GM12878 (cell line): Measurements from ENCODE around the gene CTNNA3. TPM values are rescaled to one million over a fixed set of nuclear protein-coding genes. Genes with fewer than 3 reads are reported as not detected.
A peak's percentile ranks its signal among the peaks of the same experiment; 100 is the strongest.

ENCODE experiments used
- ATAC-seq: fragments of 200-7000 bp; cut with Tn5 transposase; 3 replicates; pipeline ENCODE4 v1.9.1; 2020; ENCODE audit warnings: mild to moderate bottlenecking, moderate library complexity
- BruUV-seq: library from RNA; stranded (reverse); fragments of 400-500 nt; replicated peaks from 2 replicates; lab custom pipeline; 2021; lab: Mats Ljungman, UMichigan
- CTCF ChIA-PET: fragments of 300-600 bp; sonication (Branson Sonifier 250); formaldehyde crosslinking; extraction: SDS; loops from one replicate; lab custom pipeline; 2021; ENCODE audit warnings: inconsistent platforms; lab: Yijun Ruan, JAX
- POLR2A ChIA-PET: fragments of 350-600 bp; formaldehyde crosslinking; extraction: SDS; loops from one replicate; lab custom pipeline; 2021; ENCODE audit warnings: inconsistent platforms; lab: Charles Lee
- RAD21 ChIA-PET: fragments of 300-600 bp; sonication (Branson Sonifier 250); formaldehyde crosslinking; loops from one replicate; lab custom pipeline; 2023; ENCODE audit warnings: antibody characterized with exemption; ENCODE audit not compliant: unreplicated experiment; lab: Charles Lee
- SMC1A ChIA-PET: fragments of 300-600 bp; sonication (Branson Sonifier 250); formaldehyde crosslinking; loops from one replicate; lab custom pipeline; 2023; ENCODE audit not compliant: unreplicated experiment, uncharacterized antibody; lab: Charles Lee
- DNase-seq: peaks from one replicate; pipeline ENCODE4 v3.0.0-alpha.2; 2011; ENCODE audit warnings: low read depth, low spot score
- FAIRE-seq: peaks from 3 replicates; lab custom pipeline; 2011; peaks lifted over from hg19 to GRCh38; lab: Jason Lieb, UNC
- H2AFZ ChIP-seq: 2 replicates; pipeline ENCODE4 v1.6.0; 2011; ENCODE audit warnings: low read depth, low read length, control low read depth; ENCODE audit not compliant: control insufficient read depth
- H3K27ac ChIP-seq: 2 replicates; pipeline ENCODE4 v1.5.1; 2011; ENCODE audit warnings: control low read depth; ENCODE audit not compliant: control insufficient read depth, insufficient read depth
- H3K27me3 ChIP-seq, 2 experiments: replicated peaks in 1 of 2; 2 replicates each; pipeline versions ENCODE4 v1.6.0 to v1.6.1; 2011; ENCODE audit warnings: low read length in 1 of 2; ENCODE audit not compliant: control insufficient read depth in 2 of 2, insufficient read depth in 2 of 2
- H3K36me3 ChIP-seq, 2 experiments: 2 replicates each; pipeline ENCODE4 v1.5.1; 2011; ENCODE audit warnings: low read length in 1 of 2; ENCODE audit not compliant: control insufficient read depth in 2 of 2, insufficient read depth in 2 of 2
- H3K4me1 ChIP-seq: 2 replicates; pipeline ENCODE4 v1.6.1; 2011; ENCODE audit warnings: mild to moderate bottlenecking, low read length, moderate library complexity, mixed read lengths; ENCODE audit not compliant: control insufficient read depth, insufficient read depth
- H3K4me2 ChIP-seq: 2 replicates; pipeline ENCODE4 v1.6.0; 2011; ENCODE audit warnings: control low read depth; ENCODE audit not compliant: control insufficient read depth, insufficient read depth
- H3K4me3 ChIP-seq: fragments of 200-600 bp; sonication (generic); 2 replicates; pipeline ENCODE4 v1.5.1; 2016
- H3K79me2 ChIP-seq: 2 replicates; pipeline ENCODE4 v1.6.0; 2011; ENCODE audit warnings: low read length; ENCODE audit not compliant: control insufficient read depth, insufficient read depth
- H3K9ac ChIP-seq: 2 replicates; pipeline ENCODE4 v1.8.0; 2011; ENCODE audit warnings: low read length, control low read depth, mixed read lengths; ENCODE audit not compliant: control insufficient read depth, insufficient read depth
- H3K9me3 ChIP-seq: replicated peaks from 3 replicates; pipeline ENCODE4 v1.5.1; 2011; ENCODE audit warnings: mild to moderate bottlenecking, low read length; ENCODE audit not compliant: control insufficient read depth, insufficient read depth
- H4K20me1 ChIP-seq: 2 replicates; pipeline ENCODE4 v1.6.0; 2011; ENCODE audit not compliant: control insufficient read depth, insufficient read depth
- BCL11A ChIP-seq: IDR thresholded peaks from 2 replicates; pipeline ENCODE4 v1.6.1; 2011; ENCODE audit warnings: low read depth, low read length
- CBX5 ChIP-seq: sonication (generic); IDR thresholded peaks from 2 replicates; pipeline ENCODE4 v1.6.1; 2016; ENCODE audit warnings: low read depth, moderate library complexity, mild to moderate bottlenecking, inconsistent platforms
- CEBPB ChIP-seq, 2 experiments: fragments of 150-350 bp in 1 of 2; IDR thresholded peaks; 2 replicates each; pipeline ENCODE4 v1.6.1; 2012 to 2014; ENCODE audit warnings: low read depth in 2 of 2, low read length in 2 of 2, borderline replicate concordance in 1 of 2, inconsistent platforms in 1 of 2
- EP300 ChIP-seq, 2 experiments: fragments of 150-350 bp in 1 of 2; IDR thresholded peaks; 2 replicates each; pipeline ENCODE4 v1.6.1; 2011 to 2012; ENCODE audit warnings: low read depth in 2 of 2, low read length in 2 of 2, borderline replicate concordance in 1 of 2, improper control_type of control experiment in 1 of 2, inconsistent platforms in 1 of 2; ENCODE audit not compliant: control insufficient read depth in 1 of 2
- EZH2 ChIP-seq: IDR thresholded peaks from 2 replicates; pipeline ENCODE4 v1.6.1; 2012; ENCODE audit warnings: low read depth, mild to moderate bottlenecking, control low read depth, inconsistent platforms, low read length, borderline replicate concordance; ENCODE audit not compliant: control insufficient read depth
- JUNB ChIP-seq: IDR thresholded peaks from 2 replicates; pipeline ENCODE4 v1.6.1; 2016; ENCODE audit warnings: antibody characterized with exemption, mild to moderate bottlenecking
- KAT2A ChIP-seq: conservative IDR thresholded peaks from 2 replicates; pipeline ENCODE4 v1.6.1; 2011; ENCODE audit warnings: low read depth, low read length; ENCODE audit not compliant: control insufficient read depth
- MXI1 ChIP-seq: fragments of 150-350 bp; IDR thresholded peaks from 2 replicates; pipeline ENCODE4 v1.6.1; 2011; ENCODE audit warnings: low read depth, mild to moderate bottlenecking, inconsistent platforms, low read length, improper control_type of control experiment
- NBN ChIP-seq: fragments of 450-650 bp; IDR thresholded peaks from 2 replicates; pipeline ENCODE4 v1.6.1; 2016
- POLR2AphosphoS2 ChIP-seq: IDR thresholded peaks from 2 replicates; pipeline ENCODE4 v1.6.1; 2011; ENCODE audit warnings: low read depth, mild to moderate bottlenecking, low read length, improper control_type of control experiment, moderate library complexity
- RAD51 ChIP-seq: fragments of 450-650 bp; IDR thresholded peaks from 2 replicates; pipeline ENCODE4 v1.6.1; 2016; ENCODE audit warnings: moderate library complexity, mild to moderate bottlenecking, inconsistent platforms
- SUPT20H ChIP-seq: IDR thresholded peaks from 2 replicates; pipeline ENCODE4 v1.6.1; 2011; ENCODE audit warnings: low read depth, mild to moderate bottlenecking, low read length, moderate library complexity, borderline replicate concordance; ENCODE audit not compliant: control insufficient read depth
- WGBS: methylation state at CpG from one replicate; pipeline ENCODE4 v1.1.6; 2016; ENCODE audit warnings: low lambda C conversion rate; ENCODE audit not compliant: insufficient replicate concordance, insufficient coverage; ENCODE audit errors: missing lambda C conversion rate; 5-methylcytosine and 5-hydroxymethylcytosine counted together
- in situ Hi-C: fragments of 300-500 bp; cut with MboI; formaldehyde crosslinking; loops from 9 replicates; pipeline ENCODE4 v1.14.3; 2018; ENCODE audit warnings: mixed read lengths
- intact Hi-C: fragments of 100-400 bp; cut with micrococcal nuclease; formaldehyde crosslinking; loops from one replicate; pipeline ENCODE4 v1.14.2; 2022; ENCODE audit not compliant: unreplicated experiment
- polyA plus RNA-seq, 11 experiments: library from polyadenylated mRNA; depleted of rRNA in 4 of 11; unstranded in 6 of 11; stranded (reverse) in 5 of 11; fragments of >200 nt; fragmentation: Nextera tagmentation in 4 of 11; fragmentation: Illumina TruSeq in 1 of 11; extraction: Ambion mirVana in 4 of 11; extraction: Trizol in 1 of 11; gene quantifications; 1 replicate in 1 of 11; 2 replicates in 10 of 11; pipeline versions ENCODE4 v1.2.1 to v1.2.3, GENCODE V29; 2011 to 2016; ENCODE audit warnings: inconsistent platforms in 2 of 11, missing spikeins in 2 of 11, low read depth in 1 of 11
- total RNA-seq, 4 experiments: library from RNA; depleted of rRNA in 3 of 4; stranded (reverse); fragments of >200 nt in 3 of 4; fragmentation: Illumina TruSeq in 1 of 4; extraction: Trizol in 1 of 4; gene quantifications; 2 replicates each; pipeline versions ENCODE4 v1.2.1 to v1.2.3, GENCODE V29; 2013 to 2021

Gene CTNNA3
- total and polyA plus RNA-seq, 10 of the 15 experiments (the other 5 are each of a cell fraction or from before 2014, with no cell fraction given), result under 0.01 to 4.5 (median 0.22) TPM; not detected in 2

- no peak for FAIRE-seq
- Histone ChIP-seq H3K4me3 (no peak overlapping the region), H2AFZ (no peak overlapping the region), H3K27ac (no peak overlapping the region), H3K27me3 (no peaks in the 10 kb centered on the region), H3K4me1 (no peaks in the 10 kb centered on the region), H4K20me1 (no peaks in the 10 kb centered on the region), H3K4me2 (no peak overlapping the region), H3K9ac (no peak overlapping the region), H3K79me2 (no peaks in the 10 kb centered on the region), H3K36me3 (no peaks in the 10 kb centered on the region), H3K9me3 (no peaks in the 10 kb centered on the region)
- ChIA-PET RAD21 (interaction anchor here (0.7 kb wide), 1 partner anchor 267 kb away, joined by 3 read pairs; no protein-coding TSS in a partner anchor), CTCF (no interaction called here), SMC1A (interaction anchor here (0.7 to 1.7 kb wide), 2 partner anchors 14 to 1671 kb away, joined by 3 to 5 read pairs; no protein-coding TSS in a partner anchor), POLR2A (interaction anchor here (0.7 kb wide), 1 partner anchor 229 kb away, joined by 5 read pairs; no protein-coding TSS in a partner anchor)
- TF ChIP-seq MXI1 (no peak), RAD51 (no peak), KAT2A (no peak), EZH2 (no peak), JUNB (no peak), CBX5 (no peak), NBN (no peak), CEBPB (IDR thresholded peaks at IDR 0.05; ENCODE audit: borderline replicate concordance in 1 of 2, low read depth in 2 of 2, low read length in 2 of 2) (no peak)
- ATAC-seq, result no peak
- no peak for DNase-seq
- intact Hi-C loops, result no loop called here
- BruUV-seq, result no TSS peak
- in situ Hi-C loops, result no loop called here
Measured at GRCh38 chr10:67043041-67043440, 653.0 kb downstream of the CTNNA3 start.

GRCh38 chr10:67036808-67037207 is 659.2 kb downstream of the CTNNA3 start:
- WGBS, result 2% methylated on average over 2 of the region's 2 CpGs
- no peak overlapping the region for H3K9ac ChIP-seq
- H3K4me1 ChIP-seq, result no peaks in the 10 kb centered on the region
- TF ChIP-seq EP300 (IDR thresholded peaks at IDR 0.05; ENCODE audit: borderline replicate concordance in 1 of 2, control insufficient read depth in 1 of 2, low read depth in 2 of 2, low read length in 2 of 2), result no peak
- TF ChIP-seq POLR2AphosphoS2, result no peak
- TF ChIP-seq SUPT20H, result no peak
- TF ChIP-seq BCL11A, result no peak
- intact Hi-C loops (no loop called here), in situ Hi-C loops (no loop called here)
- no peaks in the 10 kb centered on the region for H3K36me3 ChIP-seq
- H3K27me3 ChIP-seq, result no peaks in the 10 kb centered on the region
- ChIA-PET POLR2A (no interaction called here), SMC1A (interaction anchor here (0.6 kb wide), 1 partner anchor 24 kb away, joined by 3 read pairs; no protein-coding TSS in a partner anchor), CTCF (no interaction called here), RAD21 (no interaction called here)
- DNase-seq (no peak), ATAC-seq (peak; percentile 55), FAIRE-seq (no peak)
- H3K9me3 ChIP-seq, result no peaks in the 10 kb centered on the region
- H3K79me2 ChIP-seq, result no peaks in the 10 kb centered on the region
- H4K20me1 ChIP-seq, result no peaks in the 10 kb centered on the region
- H3K27ac ChIP-seq, result no peak overlapping the region
- BruUV-seq, result no TSS peak
- no peak overlapping the region for H2AFZ ChIP-seq
- no peak overlapping the region for H3K4me2 ChIP-seq
- no peak overlapping the region for H3K4me3 ChIP-seq
